Endodermal cell (in vitro differentiated cells): Measurements from ENCODE around the gene SLC19A1. TPM values are rescaled to one million over a fixed set of nuclear protein-coding genes. Genes with fewer than 3 reads are reported as not detected.

Source experiments
- DNase-seq: peaks from one replicate; pipeline ENCODE4 v3.0.0-alpha.2; 2017
- H3K27ac ChIP-seq: 2 replicates; pipeline ENCODE4 v1.5.1; 2013; ENCODE audit warnings: mild to moderate bottlenecking, low read depth, low read length, moderate library complexity
- H3K27me3 ChIP-seq: 2 replicates; pipeline ENCODE4 v1.6.1; 2013; ENCODE audit warnings: mild to moderate bottlenecking, low read length, moderate library complexity; ENCODE audit not compliant: insufficient read depth, control insufficient read depth, poor library complexity, severe bottlenecking
- H3K36me3 ChIP-seq: 2 replicates; pipeline ENCODE4 v1.7.0; 2013; ENCODE audit warnings: mild to moderate bottlenecking, low read length, moderate library complexity; ENCODE audit not compliant: control insufficient read depth, insufficient read depth
- H3K4me1 ChIP-seq: one replicate; pipeline ENCODE4 v1.7.0; 2013; ENCODE audit warnings: low read length; ENCODE audit not compliant: control insufficient read depth, insufficient read depth
- H3K4me3 ChIP-seq: 2 replicates; pipeline ENCODE4 v1.5.1; 2013; ENCODE audit warnings: mild to moderate bottlenecking, low read length, moderate library complexity
- H3K9ac ChIP-seq: 2 replicates; pipeline ENCODE4 v1.6.1; 2013; ENCODE audit warnings: mild to moderate bottlenecking, low read length, moderate library complexity; ENCODE audit not compliant: poor library complexity, severe bottlenecking; ENCODE audit errors: extremely low read depth
- H3K9me3 ChIP-seq: 2 replicates; pipeline ENCODE4 v1.6.1; 2013; ENCODE audit warnings: mild to moderate bottlenecking, low read length, moderate library complexity; ENCODE audit not compliant: control insufficient read depth
- H3K27ac Mint-ChIP-seq: 2 replicates; pipeline ENCODE4 v1.8.0; 2020; ENCODE audit warnings: mixed read lengths
- H3K27me3 Mint-ChIP-seq: 2 replicates; pipeline ENCODE4 v1.8.0; 2021; ENCODE audit warnings: mild to moderate bottlenecking, mixed read lengths; ENCODE audit not compliant: insufficient read depth
- H3K36me3 Mint-ChIP-seq: 2 replicates; pipeline ENCODE4 v1.8.0; 2020; ENCODE audit warnings: low read depth, mixed read lengths
- H3K4me1 Mint-ChIP-seq: 2 replicates; pipeline ENCODE4 v1.8.0; 2020; ENCODE audit warnings: mixed read lengths
- H3K4me3 Mint-ChIP-seq: 2 replicates; pipeline ENCODE4 v1.8.0; 2020; ENCODE audit warnings: mild to moderate bottlenecking, moderate library complexity, mixed read lengths
- H3K9me3 Mint-ChIP-seq: 2 replicates; pipeline ENCODE4 v1.8.0; 2020; ENCODE audit warnings: mild to moderate bottlenecking, mixed read lengths
- CTCF ChIP-seq: fragments of 200-600 bp; sonication (generic); conservative IDR thresholded peaks from 2 replicates; pipeline ENCODE4 v1.5.0; 2021; ENCODE audit warnings: antibody characterized with exemption, mild to moderate bottlenecking
- WGBS, 2 experiments: methylation state at CpG; one replicate each; pipeline versions ENCODE4 v1.1.5 to v1.1.7; 2013; ENCODE audit warnings: missing lambda C conversion rate in 2 of 2, mixed read lengths in 1 of 2; ENCODE audit not compliant: insufficient coverage in 1 of 2, insufficient read length in 1 of 2; 5-methylcytosine and 5-hydroxymethylcytosine counted together
- total RNA-seq, 2 donors: library from RNA; stranded (reverse); fragmentation: NEBNext Ultra II Directional in 1 of 2; extraction: Animal tissue kit (Norgen Biotek cat#: 25700) in 1 of 2; gene quantifications; 2 replicates in 1 of 2; 3 replicates in 1 of 2; pipeline ENCODE4 v1.2.1, GENCODE V29; 2021

The SLC19A1 gene
- total RNA-seq, 2 donors from 2014 or later: 28.8 to 29.4 TPM

DNA sequence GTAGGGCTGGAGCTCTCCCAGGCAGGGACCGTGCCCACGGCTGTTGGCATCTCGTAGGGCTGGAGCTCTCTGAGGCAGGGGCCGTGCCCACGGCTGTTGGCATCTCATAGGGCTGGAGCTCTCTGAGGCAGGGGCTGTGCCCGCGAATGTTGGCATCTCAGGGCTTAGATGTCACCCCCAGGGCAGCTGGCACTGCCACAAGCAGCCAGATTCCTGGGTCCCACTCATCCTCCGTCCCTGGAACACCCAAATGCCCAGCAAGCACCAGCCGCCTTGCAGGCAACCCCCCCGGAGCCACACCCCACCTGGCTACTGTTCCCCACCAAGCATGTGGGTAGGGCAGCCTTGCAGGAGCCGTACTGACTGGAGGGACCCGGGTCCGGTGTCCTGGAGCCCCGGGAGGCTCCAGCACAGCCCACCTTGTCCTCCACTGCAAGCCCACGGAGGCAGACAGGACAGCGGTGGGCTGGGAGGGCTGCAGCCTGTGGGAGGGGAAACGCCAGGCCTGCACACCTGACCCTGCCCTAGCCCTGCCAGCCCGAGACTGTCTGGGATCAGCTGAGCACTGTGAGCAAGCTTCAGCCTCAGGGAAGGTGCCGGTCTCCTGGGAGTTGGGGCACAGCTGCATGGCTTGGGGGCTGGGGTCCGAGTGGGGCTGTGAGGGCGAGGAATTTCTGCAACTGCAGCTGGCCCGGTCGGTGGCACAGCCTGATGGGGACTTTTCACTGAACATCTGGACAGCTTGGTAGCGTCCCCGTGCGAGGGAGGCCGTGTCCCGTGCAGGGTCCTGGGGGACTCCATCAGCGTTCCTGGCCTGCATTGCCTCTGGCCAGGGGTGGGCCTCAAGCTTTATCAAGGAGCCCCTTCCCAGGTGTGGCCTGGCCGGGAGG, 83.7 kb downstream of the SLC19A1 start:
- H3K4me1 Mint-ChIP-seq: no peaks in the 10 kb centered on the region
- no peak overlapping the region for H3K27ac Mint-ChIP-seq
- Histone ChIP-seq H3K4me1 (no peaks in the 10 kb centered on the region), H3K9ac (no peak overlapping the region), H3K4me3 (no peak overlapping the region), H3K27me3 (no peaks in the 10 kb centered on the region), H3K9me3 (peaks cover 35% of the 10 kb centered on the region), H3K27ac (no peak overlapping the region), H3K36me3 (peaks cover 50% of the 10 kb centered on the region)
- WGBS, 2 experiments: 93 to 97% methylated on average over 13 to 30 of the region's 30 CpGs
- H3K4me3 Mint-ChIP-seq: no peak overlapping the region
- no peaks in the 10 kb centered on the region for H3K27me3 Mint-ChIP-seq
- H3K36me3 Mint-ChIP-seq: peaks cover 38% of the 10 kb centered on the region
- no peak for DNase-seq
- H3K9me3 Mint-ChIP-seq: peaks cover 21% of the 10 kb centered on the region
- TF ChIP-seq CTCF: no peak

- 90% methylated on average over 5 to 9 of the region's 9 CpGs for WGBS, 2 experiments
- Mint-ChIP-seq H3K4me1 (peaks cover 2% of the 10 kb centered on the region), H3K9me3 (peaks cover 20% of the 10 kb centered on the region), H3K4me3 (no peak overlapping the region), H3K27ac (no peak overlapping the region), H3K36me3 (peaks cover 38% of the 10 kb centered on the region), H3K27me3 (no peaks in the 10 kb centered on the region)
- TF ChIP-seq CTCF: no peak
- Histone ChIP-seq H3K9ac (no peak overlapping the region), H3K4me3 (no peak overlapping the region), H3K4me1 (no peaks in the 10 kb centered on the region), H3K27me3 (no peaks in the 10 kb centered on the region), H3K36me3 (peaks cover 47% of the 10 kb centered on the region), H3K9me3 (peaks cover 29% of the 10 kb centered on the region), H3K27ac (no peak overlapping the region)
- DNase-seq: no peak
These were observed 84.4 kb downstream of the SLC19A1 start for GRCh38 chr21:45457832-45458172.

GRCh38 chr21:45457161-45457831, 84.9 kb downstream of the SLC19A1 start:
- Mint-ChIP-seq H3K36me3 (peaks cover 34% of the 10 kb centered on the region), H3K27ac (no peak overlapping the region), H3K4me1 (peaks cover 2% of the 10 kb centered on the region), H3K27me3 (no peaks in the 10 kb centered on the region), H3K9me3 (peaks cover 15% of the 10 kb centered on the region), H3K4me3 (no peak overlapping the region)
- Histone ChIP-seq H3K4me3 (no peak overlapping the region), H3K9me3 (peaks cover 24% of the 10 kb centered on the region), H3K27ac (no peak overlapping the region), H3K36me3 (peaks cover 49% of the 10 kb centered on the region), H3K9ac (no peak overlapping the region), H3K27me3 (no peaks in the 10 kb centered on the region), H3K4me1 (no peaks in the 10 kb centered on the region)
- no peak for TF ChIP-seq CTCF
- DNase-seq: no peak
- WGBS, 2 experiments: 92 to 99% methylated on average over 14 to 25 of the region's 25 CpGs
